MCF 10A (cell line): ENCODE measurements around the gene KCNRG. TPM values are rescaled to one million over a fixed set of nuclear protein-coding genes. Genes with fewer than 3 reads are reported as not detected.

Experiments used
- BruUV-seq: library from RNA; stranded (reverse); fragments of 400-500 nt; replicated peaks from 2 replicates; lab custom pipeline; 2021; lab: Mats Ljungman, UMichigan
- CTCF ChIA-PET: fragments of 300-600 bp; sonication (Branson Sonifier 250); formaldehyde crosslinking; extraction: SDS; loops from one replicate; lab custom pipeline; 2021; ENCODE audit warnings: antibody characterized with exemption, inconsistent platforms; lab: Yijun Ruan, JAX
- POLR2A ChIA-PET: fragments of 300-600, 350-650 bp; sonication (Branson Sonifier 250); formaldehyde crosslinking; extraction: SDS; loops from one replicate; lab custom pipeline; 2020; ENCODE audit warnings: antibody characterized with exemption, inconsistent platforms; lab: Yijun Ruan, JAX
- DNase-seq: peaks from one replicate; pipeline ENCODE4 v3.0.0-alpha.2; 2018; ENCODE audit not compliant: unreplicated experiment
- H3K27ac Mint-ChIP-seq: one replicate; pipeline ENCODE4 v1.8.0; 2022; ENCODE audit warnings: mild to moderate bottlenecking, low read depth, mixed read lengths; ENCODE audit not compliant: unreplicated experiment
- H3K27me3 Mint-ChIP-seq: one replicate; pipeline ENCODE4 v1.8.0; 2022; ENCODE audit warnings: mixed read lengths; ENCODE audit not compliant: insufficient read depth, unreplicated experiment
- H3K36me3 Mint-ChIP-seq: one replicate; pipeline ENCODE4 v1.8.0; 2022; ENCODE audit warnings: mild to moderate bottlenecking, moderate library complexity, mixed read lengths; ENCODE audit not compliant: insufficient read depth, unreplicated experiment
- H3K4me1 Mint-ChIP-seq: one replicate; pipeline ENCODE4 v1.8.0; 2022; ENCODE audit warnings: mixed read lengths; ENCODE audit not compliant: insufficient read depth, unreplicated experiment
- H3K4me3 Mint-ChIP-seq: one replicate; pipeline ENCODE4 v1.8.0; 2022; ENCODE audit warnings: mild to moderate bottlenecking, moderate library complexity, mixed read lengths; ENCODE audit not compliant: unreplicated experiment
- H3K9me3 Mint-ChIP-seq: one replicate; pipeline ENCODE4 v1.8.0; 2022; ENCODE audit warnings: mixed read lengths; ENCODE audit not compliant: unreplicated experiment
- CTCF ChIP-seq: fragments of 200-600 bp; IDR thresholded peaks from one replicate; pipeline ENCODE4 v1.8.0; 2022; ENCODE audit warnings: antibody characterized with exemption, mild to moderate bottlenecking; ENCODE audit not compliant: unreplicated experiment
- intact Hi-C: fragments of 100-400 bp; cut with micrococcal nuclease; formaldehyde crosslinking; loops from 2 replicates; pipeline ENCODE4 v1.14.1; 2022
- total RNA-seq: library from RNA; stranded (reverse); gene quantifications from 2 replicates; pipeline ENCODE4 v1.2.3, GENCODE V29; 2022

Gene KCNRG
- total RNA-seq, 1 experiment from 2014 or later = 0.28 TPM

- no peaks in the 10 kb centered on the region for H3K9me3 Mint-ChIP-seq
- BruUV-seq = no TSS peak
- no peaks in the 10 kb centered on the region for H3K36me3 Mint-ChIP-seq
- TF ChIP-seq CTCF = peak; percentile 88
- H3K27ac Mint-ChIP-seq = peak overlapping the region; percentile 21
- CTCF ChIA-PET = interaction anchor here (0.6 to 5.0 kb wide), 35 partner anchors 8 to 1144 kb away, joined by 3 to 21 read pairs (median 4); no protein-coding TSS in a partner anchor
- H3K4me3 Mint-ChIP-seq = no peak overlapping the region
- POLR2A ChIA-PET = interaction anchor here (0.5 to 2.1 kb wide), 7 partner anchors 20 to 148 kb away, joined by 3 to 7 read pairs (median 3); partner anchors contain the start of gene TRIM13
- intact Hi-C loops = loop anchor here (2.0 to 5.0 kb wide), 5 partner anchors 106 to 1096 kb away; no protein-coding TSS in a partner anchor
- H3K4me1 Mint-ChIP-seq = peaks cover 11% of the 10 kb centered on the region
- DNase-seq = peak; percentile 85
- no peaks in the 10 kb centered on the region for H3K27me3 Mint-ChIP-seq
These were observed 38.7 kb upstream of the KCNRG start for GRCh38 chr13:49976314-49977258.

GRCh38 chr13:49977992-49978391, 37.3 kb upstream of the KCNRG start:
- no peaks in the 10 kb centered on the region for H3K27me3 Mint-ChIP-seq
- H3K4me1 Mint-ChIP-seq = peaks cover 11% of the 10 kb centered on the region
- peaks cover 5% of the 10 kb centered on the region for H3K36me3 Mint-ChIP-seq
- POLR2A ChIA-PET = interaction anchor here (0.8 to 2.1 kb wide), 5 partner anchors 11 to 104 kb away, joined by 3 to 9 read pairs (median 3); partner anchors contain the start of gene TRIM13
- no TSS peak for BruUV-seq
- no peak overlapping the region for H3K27ac Mint-ChIP-seq
- no peak for DNase-seq
- no peak overlapping the region for H3K4me3 Mint-ChIP-seq
- H3K9me3 Mint-ChIP-seq = no peaks in the 10 kb centered on the region
- intact Hi-C loops = loop anchor here (2.0 to 5.0 kb wide), 5 partner anchors 104 to 1094 kb away; no protein-coding TSS in a partner anchor
- TF ChIP-seq CTCF = no peak
- CTCF ChIA-PET = interaction anchor here (0.6 to 5.0 kb wide), 7 partner anchors 14 to 986 kb away, joined by 3 to 21 read pairs (median 3); no protein-coding TSS in a partner anchor

GRCh38 chr13:49980266-49980665, 35.0 kb upstream of the KCNRG start:
- Mint-ChIP-seq H3K4me1 (peaks cover 11% of the 10 kb centered on the region), H3K27me3 (no peaks in the 10 kb centered on the region), H3K9me3 (no peaks in the 10 kb centered on the region), H3K36me3 (peaks cover 9% of the 10 kb centered on the region), H3K27ac (no peak overlapping the region), H3K4me3 (no peak overlapping the region)
- BruUV-seq = no TSS peak
- intact Hi-C loops = no loop called here
- TF ChIP-seq CTCF = no peak
- CTCF ChIA-PET = interaction anchor here (0.6 to 0.7 kb wide), 2 partner anchors 331 to 753 kb away, joined by 3 to 4 read pairs; no protein-coding TSS in a partner anchor
- DNase-seq = no peak
- POLR2A ChIA-PET = no interaction called here

- TF ChIP-seq CTCF = no peak
- intact Hi-C loops = no loop called here
- Mint-ChIP-seq H3K36me3 (peaks cover 17% of the 10 kb centered on the region), H3K4me3 (no peak overlapping the region), H3K27ac (no peak overlapping the region), H3K27me3 (no peaks in the 10 kb centered on the region), H3K9me3 (no peaks in the 10 kb centered on the region), H3K4me1 (no peaks in the 10 kb centered on the region)
- CTCF ChIA-PET = interaction anchor here (0.6 to 1.9 kb wide), 2 partner anchors 8 to 120 kb away, joined by 4 to 7 read pairs; no protein-coding TSS in a partner anchor
- POLR2A ChIA-PET = no interaction called here
- DNase-seq = no peak
- no TSS peak for BruUV-seq
These were observed 30.1 kb upstream of the KCNRG start for GRCh38 chr13:49985129-49985528.
